OCI-LY1 (cell line): ENCODE data around the gene TRPC4AP.

Experiments
- H2AFZ ChIP-seq: fragments of 200-600 bp; sonication (generic), shearing (Covaris generic); 2 replicates; pipeline ENCODE4 v1.6.0; 2014; ENCODE audit warnings: antibody characterized with exemption, mild to moderate bottlenecking, low read length
- H3F3A ChIP-seq: fragments of 200-600 bp; sonication (generic), shearing (Covaris generic); 2 replicates; pipeline ENCODE4 v1.6.0; 2014; ENCODE audit warnings: mild to moderate bottlenecking, antibody characterized with exemption, low read length, moderate library complexity; ENCODE audit not compliant: insufficient read depth
- H3K27ac ChIP-seq: fragments of 200-600 bp; sonication (generic); 2 replicates; pipeline ENCODE4 v1.5.1; 2014; ENCODE audit warnings: low read length, mixed run types, mild to moderate bottlenecking, low read depth; ENCODE audit not compliant: poor library complexity, severe bottlenecking
- H3K27me3 ChIP-seq: fragments of 200-600 bp; sonication (generic); 2 replicates; pipeline ENCODE4 v1.6.0; 2014; ENCODE audit warnings: antibody characterized with exemption, mild to moderate bottlenecking, low read length, moderate library complexity; ENCODE audit not compliant: insufficient read depth
- H3K36me3 ChIP-seq: fragments of 200-600 bp; sonication (generic); 2 replicates; pipeline ENCODE4 v1.6.1; 2014; ENCODE audit warnings: mild to moderate bottlenecking, antibody characterized with exemption, low read length, moderate library complexity, mixed read lengths; ENCODE audit not compliant: insufficient read depth
- H3K4me1 ChIP-seq: fragments of 200-600 bp; sonication (generic); 2 replicates; pipeline ENCODE4 v1.5.1; 2014; ENCODE audit warnings: mild to moderate bottlenecking, low read length, moderate library complexity; ENCODE audit not compliant: insufficient read depth, severe bottlenecking
- H3K4me2 ChIP-seq: fragments of 200-600 bp; sonication (generic), shearing (Covaris generic); 2 replicates; pipeline ENCODE4 v1.6.1; 2014; ENCODE audit warnings: low read length
- H3K4me3 ChIP-seq: fragments of 200-600 bp; sonication (generic); 2 replicates; pipeline ENCODE4 v1.5.1; 2014; ENCODE audit warnings: low read length, low read depth, mild to moderate bottlenecking, mixed read lengths; ENCODE audit not compliant: poor library complexity, severe bottlenecking
- H3K79me2 ChIP-seq: fragments of 200-600 bp; shearing (Covaris generic); 2 replicates; pipeline ENCODE4 v1.6.1; 2016; ENCODE audit warnings: mixed run types, low read length, mixed read lengths; ENCODE audit not compliant: insufficient read depth
- H3K9ac ChIP-seq: fragments of 200-600 bp; sonication (generic), shearing (Covaris generic); 2 replicates; pipeline ENCODE4 v1.6.1; 2014; ENCODE audit warnings: mild to moderate bottlenecking, low read length, mixed read lengths
- H3K9me2 ChIP-seq: fragments of 200-600 bp; sonication (generic), shearing (Covaris generic); 2 replicates; pipeline ENCODE4 v1.6.1; 2014; ENCODE audit warnings: low read depth, mild to moderate bottlenecking, low read length, mixed read lengths
- H3K9me3 ChIP-seq: fragments of 200-600 bp; shearing (Covaris generic); 2 replicates; pipeline ENCODE4 v1.6.1; 2014; ENCODE audit warnings: low read length, mixed read lengths
- H4K20me1 ChIP-seq: fragments of 200-600 bp; sonication (generic), shearing (Covaris generic); 2 replicates; pipeline ENCODE4 v1.6.0; 2016; ENCODE audit warnings: mild to moderate bottlenecking, low read length; ENCODE audit not compliant: insufficient read depth
- EZH2 ChIP-seq: fragments of 200-600 bp; sonication (generic), shearing (Covaris generic); IDR thresholded peaks from 2 replicates; pipeline ENCODE4 v1.8.0; 2017; ENCODE audit warnings: borderline replicate concordance, mixed run types, mild to moderate bottlenecking, antibody characterized with exemption, low read length, moderate library complexity, mixed read lengths
- TF ChIP-seq, protein P1 (sequence below): fragments of 200-600 bp; sonication (generic), shearing (Covaris generic); IDR thresholded peaks from 2 replicates; pipeline ENCODE4 v1.5.1; 2017; ENCODE audit warnings: mild to moderate bottlenecking, antibody characterized with exemption, low read length, moderate library complexity, mixed read lengths

The TRPC4AP gene

DNA sequence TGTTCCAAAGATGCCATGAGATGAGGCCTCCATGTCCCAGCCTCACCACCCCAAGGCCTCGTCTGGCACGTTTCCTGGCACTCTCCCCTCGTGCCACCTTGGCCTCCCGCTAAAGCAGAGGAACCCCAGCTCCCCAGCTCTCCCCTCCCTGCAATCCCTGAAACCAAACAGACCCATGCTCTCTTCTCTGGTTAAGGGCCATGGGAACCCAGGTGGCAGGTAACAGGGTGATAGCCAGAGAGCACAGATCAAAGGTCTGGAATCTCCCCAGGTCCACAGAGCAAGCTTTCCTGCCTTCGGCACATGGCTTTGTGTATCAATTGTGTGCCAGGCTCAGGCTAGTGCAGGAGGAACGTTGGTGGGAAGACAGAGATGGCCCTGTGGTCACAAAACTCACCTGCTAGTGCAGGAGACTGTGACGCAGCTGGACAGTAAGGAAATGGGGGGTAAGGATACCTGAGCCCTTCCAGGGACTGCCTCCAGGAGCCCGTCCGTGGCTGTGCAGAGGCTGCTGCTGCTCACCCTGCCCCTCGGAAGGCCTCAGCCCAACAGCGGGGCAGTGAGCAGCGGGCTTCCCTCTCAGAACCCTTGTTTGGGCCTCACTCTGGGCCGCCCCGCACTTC lies 98.0 kb downstream of the TRPC4AP start:
- Histone ChIP-seq H3K4me3 (no peak overlapping the region), H3K4me1 (peaks cover 3% of the 10 kb centered on the region), H4K20me1 (no peaks in the 10 kb centered on the region), H2AFZ (no peak overlapping the region), H3K79me2 (no peaks in the 10 kb centered on the region), H3F3A (no peaks in the 10 kb centered on the region), H3K36me3 (peaks cover 17% of the 10 kb centered on the region), H3K27me3 (no peaks in the 10 kb centered on the region), H3K9me2 (no peaks in the 10 kb centered on the region), H3K9ac (no peak overlapping the region), H3K9me3 (no peaks in the 10 kb centered on the region), H3K27ac (no peak overlapping the region), H3K4me2 (no peak overlapping the region)
- TF ChIP-seq, protein P1, sequence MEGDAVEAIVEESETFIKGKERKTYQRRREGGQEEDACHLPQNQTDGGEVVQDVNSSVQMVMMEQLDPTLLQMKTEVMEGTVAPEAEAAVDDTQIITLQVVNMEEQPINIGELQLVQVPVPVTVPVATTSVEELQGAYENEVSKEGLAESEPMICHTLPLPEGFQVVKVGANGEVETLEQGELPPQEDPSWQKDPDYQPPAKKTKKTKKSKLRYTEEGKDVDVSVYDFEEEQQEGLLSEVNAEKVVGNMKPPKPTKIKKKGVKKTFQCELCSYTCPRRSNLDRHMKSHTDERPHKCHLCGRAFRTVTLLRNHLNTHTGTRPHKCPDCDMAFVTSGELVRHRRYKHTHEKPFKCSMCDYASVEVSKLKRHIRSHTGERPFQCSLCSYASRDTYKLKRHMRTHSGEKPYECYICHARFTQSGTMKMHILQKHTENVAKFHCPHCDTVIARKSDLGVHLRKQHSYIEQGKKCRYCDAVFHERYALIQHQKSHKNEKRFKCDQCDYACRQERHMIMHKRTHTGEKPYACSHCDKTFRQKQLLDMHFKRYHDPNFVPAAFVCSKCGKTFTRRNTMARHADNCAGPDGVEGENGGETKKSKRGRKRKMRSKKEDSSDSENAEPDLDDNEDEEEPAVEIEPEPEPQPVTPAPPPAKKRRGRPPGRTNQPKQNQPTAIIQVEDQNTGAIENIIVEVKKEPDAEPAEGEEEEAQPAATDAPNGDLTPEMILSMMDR: no peak
- TF ChIP-seq EZH2: no peak

DNA sequence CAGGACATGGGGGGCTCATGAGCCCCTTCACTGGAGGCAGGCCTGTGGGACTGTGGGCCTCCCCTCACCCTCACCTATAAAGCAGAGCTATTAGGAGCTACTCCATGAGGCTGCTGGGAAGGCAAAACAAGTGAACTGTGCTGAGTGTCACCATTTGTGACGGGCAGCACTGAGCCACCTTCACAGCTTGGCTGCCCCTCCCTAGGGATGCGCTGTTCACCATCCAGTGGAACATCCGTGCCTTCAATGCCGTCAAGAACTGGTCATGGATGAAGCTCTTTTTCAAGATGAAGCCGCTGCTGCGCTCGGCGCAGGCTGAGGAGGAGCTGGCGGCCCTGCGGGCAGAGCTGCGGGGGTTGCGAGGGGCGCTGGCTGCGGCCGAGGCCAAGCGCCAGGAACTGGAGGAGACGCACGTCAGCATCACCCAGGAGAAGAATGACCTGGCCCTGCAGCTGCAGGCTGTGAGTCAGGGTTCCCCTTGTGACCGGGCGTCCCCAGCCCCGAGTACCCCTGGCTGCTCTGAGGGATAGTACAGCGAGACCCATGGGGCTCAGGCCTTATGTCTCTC lies 98.6 kb downstream of the TRPC4AP start:
- Histone ChIP-seq H3K79me2 (no peaks in the 10 kb centered on the region), H3K9me2 (no peaks in the 10 kb centered on the region), H3K9me3 (no peaks in the 10 kb centered on the region), H3F3A (no peaks in the 10 kb centered on the region), H3K36me3 (peaks cover 17% of the 10 kb centered on the region), H3K9ac (no peak overlapping the region), H3K4me3 (no peak overlapping the region), H3K27me3 (no peaks in the 10 kb centered on the region), H3K27ac (no peak overlapping the region), H3K4me2 (no peak overlapping the region), H2AFZ (no peak overlapping the region), H3K4me1 (peaks cover 3% of the 10 kb centered on the region), H4K20me1 (no peaks in the 10 kb centered on the region)
- no peak for TF ChIP-seq EZH2
- TF ChIP-seq, protein P1: no peak

DNA sequence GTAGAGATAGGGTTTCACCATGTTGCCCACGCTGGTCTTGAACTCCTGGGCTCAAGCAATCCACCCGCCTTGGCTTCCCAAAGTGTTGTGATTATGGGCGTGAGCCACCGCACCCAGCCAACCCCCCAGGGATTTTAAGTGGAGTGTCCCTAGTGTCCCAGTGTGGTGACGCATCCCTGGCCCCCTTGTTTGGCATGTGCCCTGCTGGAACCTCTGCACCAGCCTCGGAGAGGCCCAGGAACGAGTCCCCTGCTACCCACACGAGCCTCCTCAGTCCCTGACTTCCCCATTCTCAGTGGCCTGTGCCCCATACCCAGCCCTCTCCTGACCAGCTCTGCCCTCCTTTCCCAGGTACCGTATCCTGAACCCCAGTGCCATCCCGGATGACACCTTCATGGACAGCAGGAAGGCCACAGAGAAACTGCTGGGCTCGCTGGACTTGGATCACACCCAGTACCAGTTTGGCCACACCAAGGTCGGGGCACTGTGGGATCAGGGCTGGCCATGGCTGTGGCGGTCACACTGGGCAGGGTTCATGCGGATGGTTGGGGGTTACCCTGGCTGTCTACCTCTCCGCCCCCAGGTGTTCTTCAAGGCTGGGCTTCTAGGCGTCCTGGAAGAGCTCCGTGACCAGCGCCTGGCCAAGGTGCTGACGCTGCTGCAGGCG lies 99.7 kb downstream of the TRPC4AP start:
- Histone ChIP-seq H3K36me3 (peaks cover 17% of the 10 kb centered on the region), H3F3A (no peaks in the 10 kb centered on the region), H3K9me2 (no peaks in the 10 kb centered on the region), H3K4me3 (no peak overlapping the region), H3K4me1 (peaks cover 3% of the 10 kb centered on the region), H3K4me2 (no peak overlapping the region), H4K20me1 (no peaks in the 10 kb centered on the region), H3K27ac (no peak overlapping the region), H3K27me3 (no peaks in the 10 kb centered on the region), H3K79me2 (no peaks in the 10 kb centered on the region), H3K9me3 (no peaks in the 10 kb centered on the region), H3K9ac (no peak overlapping the region), H2AFZ (no peak overlapping the region)
- no peak for TF ChIP-seq EZH2
- TF ChIP-seq, protein P1: no peak
